Sigmoid colon (tissue), 7 donors: Measurements from ENCODE around the gene EHMT1. TPM values are rescaled to one million over a fixed set of nuclear protein-coding genes. Genes with fewer than 3 reads are reported as not detected.

Source experiments
- DNase-seq: peaks from one replicate; pipeline ENCODE4 v3.0.0-alpha.2; 2019
- H3K27ac ChIP-seq, 4 donors: fragments of 200-600 bp; sonication (generic); one replicate each; pipeline ENCODE4 v1.5.1; 2016 to 2019; ENCODE audit warnings: mild to moderate bottlenecking in 1 of 4
- H3K27me3 ChIP-seq, 3 donors: fragments of 200-600 bp; sonication (generic); one replicate each; pipeline ENCODE4 v1.5.1; 2019; ENCODE audit warnings: mild to moderate bottlenecking in 1 of 3
- H3K36me3 ChIP-seq, 4 donors: fragments of 200-600 bp; sonication (generic); one replicate each; pipeline ENCODE4 v1.5.1; 2016 to 2019
- H3K4me1 ChIP-seq, 4 donors: fragments of 200-600 bp; sonication (generic); one replicate each; pipeline ENCODE4 v1.5.1; 2017 to 2019
- H3K4me3 ChIP-seq, 4 donors: fragments of 200-600 bp; sonication (generic); one replicate each; pipeline ENCODE4 v1.5.1; 2017 to 2019; ENCODE audit warnings: mild to moderate bottlenecking in 2 of 4, moderate library complexity in 1 of 4
- H3K9me3 ChIP-seq, 4 donors: fragments of 200-600 bp in 3 of 4; sonication (generic) in 3 of 4; one replicate each; pipeline versions ENCODE4 v1.5.1 to v1.6.1; 2013 to 2019
- EP300 ChIP-seq, 4 donors: sonication (generic); formaldehyde crosslinking; IDR thresholded peaks; one replicate each; pipeline ENCODE4 v1.6.1; 2017; ENCODE audit warnings: antibody characterized with exemption in 4 of 4
- POLR2A ChIP-seq, 2 donors: fragments of 450-650 bp; IDR thresholded peaks; one replicate each; pipeline ENCODE4 v1.6.1; 2016; ENCODE audit warnings: antibody characterized with exemption in 2 of 2, mild to moderate bottlenecking in 2 of 2, moderate library complexity in 2 of 2
- POLR2AphosphoS5 ChIP-seq, 4 donors: sonication (generic); formaldehyde crosslinking; IDR thresholded peaks; one replicate each; pipeline ENCODE4 v1.6.1; 2017; ENCODE audit warnings: antibody characterized with exemption in 4 of 4
- WGBS, 2 donors: extraction: QIAGEN DNeasy Blood & Tissue Kit; methylation state at CpG; one replicate each; pipeline ENCODE4 v1.1.7; 2013; 5-methylcytosine and 5-hydroxymethylcytosine counted together
- intact Hi-C: fragments of 100-400 bp; cut with DNase I; formaldehyde crosslinking; loops from one replicate; pipeline ENCODE4 v1.15.1; 2023
- polyA plus RNA-seq, 3 donors: library from polyadenylated mRNA; stranded (reverse); fragments of 200-250 nt; gene quantifications; one replicate each; pipeline ENCODE4 v1.2.3, GENCODE V29; 2013
- total RNA-seq, 4 donors: library from RNA; depleted of rRNA; stranded (reverse); fragments of >200 nt; gene quantifications; one replicate each; pipeline ENCODE4 v1.1.0, GENCODE V29; 2016
- TF ChIP-seq, protein P1 (sequence below), 4 experiments: fragments of 450-650 bp in 3 of 4; fragments of 200-600 bp in 1 of 4; IDR thresholded peaks; one replicate each; pipeline ENCODE4 v1.5.1; 2016 to 2019; ENCODE audit warnings: antibody characterized with exemption in 4 of 4, mild to moderate bottlenecking in 3 of 4, moderate library complexity in 2 of 4
- donor health status: healthy with polysubstance abuse.
- donor health status: Bipolar disorder and iron deficiency.
- donor health status: healthy.

EHMT1 gene
- total and polyA plus RNA-seq, 7 donors = 19.2 to 91.4 (median 60.4) TPM

DNA sequence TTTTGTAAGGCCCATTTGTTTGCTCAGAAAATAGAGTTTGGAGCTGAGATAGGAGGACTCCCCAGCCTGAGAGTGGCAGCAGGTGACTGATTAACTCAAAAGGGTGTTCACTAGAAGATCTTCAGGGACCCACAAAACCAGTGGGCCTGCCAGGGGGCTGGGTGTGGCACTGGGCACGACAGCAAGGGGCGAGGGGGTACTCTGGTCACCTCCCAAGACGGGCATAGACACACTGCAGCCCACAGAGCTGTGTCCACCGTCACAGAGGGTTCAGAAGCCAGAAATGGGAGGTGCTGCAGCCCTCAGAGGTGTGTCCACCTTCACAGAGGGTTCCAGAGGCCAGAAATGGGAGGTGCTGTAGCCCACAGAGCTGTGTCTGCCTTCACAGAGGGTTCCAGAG, 183.2 kb downstream of the EHMT1 start:
- no peaks in the 10 kb centered on the region for H3K4me1 ChIP-seq
- WGBS, 2 donors = 75 to 90% methylated on average over 4 of the region's 4 CpGs
- no peaks in the 10 kb centered on the region for H3K27me3 ChIP-seq
- no peak overlapping the region for H3K27ac ChIP-seq
- H3K9me3 ChIP-seq = no peaks in the 10 kb centered on the region
- intact Hi-C loops = no loop called here
- peaks cover 4 to 70% (median 40%) of the 10 kb centered on the region in 4 donors for H3K36me3 ChIP-seq
- no peak for DNase-seq
- H3K4me3 ChIP-seq = no peak overlapping the region
- TF ChIP-seq EP300 (IDR thresholded peaks at IDR 0.05) (no peak), POLR2AphosphoS5 (IDR thresholded peaks at IDR 0.05) (no peak), POLR2A (IDR thresholded peaks at IDR 0.05) (no peak)
- TF ChIP-seq, protein P1, sequence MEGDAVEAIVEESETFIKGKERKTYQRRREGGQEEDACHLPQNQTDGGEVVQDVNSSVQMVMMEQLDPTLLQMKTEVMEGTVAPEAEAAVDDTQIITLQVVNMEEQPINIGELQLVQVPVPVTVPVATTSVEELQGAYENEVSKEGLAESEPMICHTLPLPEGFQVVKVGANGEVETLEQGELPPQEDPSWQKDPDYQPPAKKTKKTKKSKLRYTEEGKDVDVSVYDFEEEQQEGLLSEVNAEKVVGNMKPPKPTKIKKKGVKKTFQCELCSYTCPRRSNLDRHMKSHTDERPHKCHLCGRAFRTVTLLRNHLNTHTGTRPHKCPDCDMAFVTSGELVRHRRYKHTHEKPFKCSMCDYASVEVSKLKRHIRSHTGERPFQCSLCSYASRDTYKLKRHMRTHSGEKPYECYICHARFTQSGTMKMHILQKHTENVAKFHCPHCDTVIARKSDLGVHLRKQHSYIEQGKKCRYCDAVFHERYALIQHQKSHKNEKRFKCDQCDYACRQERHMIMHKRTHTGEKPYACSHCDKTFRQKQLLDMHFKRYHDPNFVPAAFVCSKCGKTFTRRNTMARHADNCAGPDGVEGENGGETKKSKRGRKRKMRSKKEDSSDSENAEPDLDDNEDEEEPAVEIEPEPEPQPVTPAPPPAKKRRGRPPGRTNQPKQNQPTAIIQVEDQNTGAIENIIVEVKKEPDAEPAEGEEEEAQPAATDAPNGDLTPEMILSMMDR (IDR thresholded peaks at IDR 0.05) = no peak

GRCh38 chr9:137802521-137803243, 183.9 kb downstream of the EHMT1 start:
- H3K4me3 ChIP-seq = no peak overlapping the region
- no peaks in the 10 kb centered on the region for H3K27me3 ChIP-seq
- DNase-seq = no peak
- WGBS, 2 donors = 95 to 97% methylated on average over 19 of the region's 19 CpGs
- no peaks in the 10 kb centered on the region for H3K4me1 ChIP-seq
- TF ChIP-seq POLR2A (IDR thresholded peaks at IDR 0.05) = no peak
- TF ChIP-seq, protein P1 (IDR thresholded peaks at IDR 0.05) = no peak
- no peak for TF ChIP-seq EP300 (IDR thresholded peaks at IDR 0.05)
- TF ChIP-seq POLR2AphosphoS5 (IDR thresholded peaks at IDR 0.05) = no peak
- intact Hi-C loops = no loop called here
- peaks cover 4 to 66% (median 37%) of the 10 kb centered on the region in 4 donors for H3K36me3 ChIP-seq
- no peaks in the 10 kb centered on the region for H3K9me3 ChIP-seq
- H3K27ac ChIP-seq = no peak overlapping the region

DNA sequence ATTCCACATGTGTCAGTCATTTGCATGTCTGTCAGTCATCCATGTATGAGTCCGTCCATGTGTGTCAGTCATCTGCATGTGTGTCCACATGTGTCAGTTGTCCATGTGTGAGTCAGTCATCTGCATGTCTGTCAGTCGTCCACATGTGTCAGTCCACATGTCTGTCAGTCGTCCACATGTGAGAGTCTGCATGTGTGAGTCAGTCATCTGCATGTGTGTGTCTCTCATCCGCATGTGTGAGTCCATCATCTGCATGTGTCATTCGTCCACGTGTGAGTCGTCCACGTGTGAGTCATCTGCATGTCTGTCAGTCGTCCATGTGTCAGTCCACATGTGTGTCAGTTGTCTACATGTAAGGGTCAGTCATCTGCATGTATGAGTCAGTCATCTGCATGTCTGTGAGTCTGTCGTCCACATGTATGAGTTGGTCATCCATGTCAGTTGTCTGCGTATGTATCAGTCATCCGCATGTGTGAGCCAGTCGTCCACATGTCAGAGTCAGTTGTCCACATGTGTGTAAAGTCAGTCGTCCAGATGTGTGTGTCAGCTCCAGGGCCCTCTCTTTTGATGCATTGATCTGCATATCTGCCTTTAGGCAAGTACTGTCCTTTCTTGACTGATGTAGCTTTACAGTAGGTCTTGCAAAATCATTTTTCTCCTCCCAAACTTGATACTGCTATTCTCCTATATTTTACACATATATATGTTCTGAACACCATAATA, 186.3 kb downstream of the EHMT1 start:
- DNase-seq = no peak
- H3K36me3 ChIP-seq = peaks cover 0 to 55% (median 20%) of the 10 kb centered on the region in 4 donors
- H3K27ac ChIP-seq = no peak overlapping the region
- no peaks in the 10 kb centered on the region for H3K4me1 ChIP-seq
- 95% methylated on average over 14 of the region's 14 CpGs for WGBS, 2 donors
- intact Hi-C loops = no loop called here
- no peaks in the 10 kb centered on the region for H3K9me3 ChIP-seq
- TF ChIP-seq, protein P1 (IDR thresholded peaks at IDR 0.05) = no peak
- TF ChIP-seq POLR2AphosphoS5 (IDR thresholded peaks at IDR 0.05) = no peak
- no peak for TF ChIP-seq POLR2A (IDR thresholded peaks at IDR 0.05)
- no peak for TF ChIP-seq EP300 (IDR thresholded peaks at IDR 0.05)
- no peaks in the 10 kb centered on the region for H3K27me3 ChIP-seq
- no peak overlapping the region for H3K4me3 ChIP-seq

DNA sequence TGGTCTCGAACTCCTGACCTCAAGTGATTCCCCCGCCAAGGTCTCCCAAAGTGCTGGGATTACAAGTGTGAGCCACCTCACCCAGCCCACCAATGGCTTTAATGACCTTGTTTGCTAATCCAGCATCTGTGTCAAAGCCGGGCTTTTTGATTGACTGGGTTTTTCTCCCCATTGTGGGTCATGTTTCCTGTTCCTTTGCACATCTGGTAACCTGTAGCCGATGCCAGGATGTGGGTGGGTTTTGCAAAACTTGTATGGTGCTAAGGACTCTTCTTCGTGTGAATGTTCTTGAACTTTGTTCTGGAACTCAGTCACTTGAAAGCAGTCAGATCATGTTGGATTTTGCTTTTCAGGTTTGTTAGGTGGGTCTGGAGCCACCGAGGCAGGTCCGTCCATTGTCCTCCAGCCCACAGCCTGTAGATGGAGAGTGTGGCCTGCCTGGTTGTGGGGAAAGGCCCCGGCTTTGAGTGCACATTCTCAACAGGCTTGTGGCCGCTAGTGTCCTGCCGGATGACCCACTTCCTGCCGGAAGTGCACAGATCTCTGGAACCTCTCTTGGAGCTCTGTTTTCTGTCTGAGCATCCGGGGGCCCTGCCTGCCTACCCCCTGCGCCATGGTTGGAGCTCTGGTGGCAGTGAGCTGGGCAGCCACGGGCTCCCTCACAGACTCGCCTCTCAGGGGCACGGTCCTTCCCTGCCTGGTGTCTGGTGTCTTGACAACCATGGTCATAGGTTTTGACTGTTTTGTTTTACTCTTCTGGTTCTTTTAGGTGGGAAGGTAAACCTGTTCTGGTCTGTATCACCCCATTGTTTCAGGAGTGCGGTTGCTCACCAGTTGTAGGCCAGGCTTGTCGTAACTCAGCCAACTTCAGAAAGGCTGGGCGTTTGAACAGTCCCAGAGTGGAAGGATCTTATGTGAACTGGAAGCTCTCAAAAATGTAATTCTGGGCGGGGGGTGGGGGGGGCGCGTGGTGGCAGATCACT, 189.2 kb downstream of the EHMT1 start:
- WGBS, 2 donors = 91 to 94% methylated on average over 22 of the region's 22 CpGs
- no peaks in the 10 kb centered on the region for H3K27me3 ChIP-seq
- H3K27ac ChIP-seq = no peak overlapping the region
- intact Hi-C loops = no loop called here
- no peak overlapping the region for H3K4me3 ChIP-seq
- DNase-seq = no peak
- TF ChIP-seq EP300 (IDR thresholded peaks at IDR 0.05) (no peak), POLR2AphosphoS5 (IDR thresholded peaks at IDR 0.05) (no peak), POLR2A (IDR thresholded peaks at IDR 0.05) (no peak)
- TF ChIP-seq, protein P1 (IDR thresholded peaks at IDR 0.05) = no peak
- no peaks in the 10 kb centered on the region for H3K9me3 ChIP-seq
- no peaks in the 10 kb centered on the region for H3K4me1 ChIP-seq
- peaks cover 5 to 51% (median 10%) of the 10 kb centered on the region in 4 donors for H3K36me3 ChIP-seq
